AG04450 (cell line): ENCODE results near the gene TGFBR3. TPM values are rescaled to one million over a fixed set of nuclear protein-coding genes. Genes with fewer than 3 reads are reported as not detected.

Source experiments
- CTCF ChIA-PET: fragments of 300-600, 350-600 bp; formaldehyde crosslinking; extraction: SDS; loops from one replicate; lab custom pipeline; 2022; ENCODE audit warnings: antibody characterized with exemption, inconsistent platforms; lab: Charles Lee
- POLR2A ChIA-PET: fragments of 350-600 bp; formaldehyde crosslinking; extraction: SDS; loops from one replicate; lab custom pipeline; 2021; ENCODE audit warnings: antibody characterized with exemption, inconsistent platforms; lab: Yijun Ruan, JAX
- DNase-seq: peaks from one replicate; pipeline ENCODE4 v3.0.0-alpha.2; 2011; ENCODE audit warnings: low read depth, low spot score
- H3K27ac ChIP-seq: one replicate; pipeline ENCODE4 v1.5.1; 2012; ENCODE audit warnings: low read depth, low read length, control low read depth
- H3K27me3 ChIP-seq: one replicate; pipeline ENCODE4 v1.6.0; 2012; ENCODE audit warnings: low read length; ENCODE audit not compliant: control insufficient read depth, insufficient read depth
- H3K4me3 ChIP-seq: 2 replicates; pipeline ENCODE4 v1.5.1; 2011; ENCODE audit warnings: mild to moderate bottlenecking, low read depth, low read length, control low read depth
- H3K9me3 ChIP-seq: 2 replicates; pipeline ENCODE4 v1.5.1; 2012; ENCODE audit warnings: low read length; ENCODE audit not compliant: control insufficient read depth, insufficient read depth
- polyA plus RNA-seq: library from polyadenylated mRNA; depleted of rRNA; stranded (reverse); fragments of >200 nt; gene quantifications from 2 replicates; pipeline ENCODE4 v1.2.3, GENCODE V29; 2011
- TF ChIP-seq, protein P1 (sequence below): IDR thresholded peaks from 2 replicates; pipeline ENCODE4 v1.5.1; 2011; ENCODE audit warnings: low read depth, low read length, control low read depth, inconsistent platforms

The TGFBR3 gene
- polyA plus RNA-seq, 1 experiment, result 36.5 TPM

DNA sequence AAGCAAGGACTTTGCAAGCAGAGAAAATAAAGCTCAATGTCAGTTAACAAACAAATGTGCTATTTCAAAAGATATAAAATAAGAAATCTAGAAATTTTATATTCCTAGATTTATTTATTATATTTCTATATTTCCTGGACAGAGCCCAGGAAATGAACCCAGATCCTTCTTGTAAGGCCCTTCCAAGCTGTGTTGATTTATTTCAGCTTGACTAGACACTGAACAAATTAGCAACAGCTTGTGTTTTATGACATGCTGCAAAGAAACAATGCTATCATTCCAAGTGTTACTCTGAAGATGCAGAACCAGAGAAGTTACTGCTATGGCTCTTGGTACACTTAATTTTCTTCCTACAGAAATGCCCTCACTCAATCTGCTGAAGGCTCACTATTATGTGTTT is 6.2 kb downstream of the TGFBR3 start:
- Histone ChIP-seq H3K27ac (no peak overlapping the region), H3K27me3 (no peaks in the 10 kb centered on the region), H3K9me3 (no peaks in the 10 kb centered on the region), H3K4me3 (no peak overlapping the region)
- TF ChIP-seq, protein P1, sequence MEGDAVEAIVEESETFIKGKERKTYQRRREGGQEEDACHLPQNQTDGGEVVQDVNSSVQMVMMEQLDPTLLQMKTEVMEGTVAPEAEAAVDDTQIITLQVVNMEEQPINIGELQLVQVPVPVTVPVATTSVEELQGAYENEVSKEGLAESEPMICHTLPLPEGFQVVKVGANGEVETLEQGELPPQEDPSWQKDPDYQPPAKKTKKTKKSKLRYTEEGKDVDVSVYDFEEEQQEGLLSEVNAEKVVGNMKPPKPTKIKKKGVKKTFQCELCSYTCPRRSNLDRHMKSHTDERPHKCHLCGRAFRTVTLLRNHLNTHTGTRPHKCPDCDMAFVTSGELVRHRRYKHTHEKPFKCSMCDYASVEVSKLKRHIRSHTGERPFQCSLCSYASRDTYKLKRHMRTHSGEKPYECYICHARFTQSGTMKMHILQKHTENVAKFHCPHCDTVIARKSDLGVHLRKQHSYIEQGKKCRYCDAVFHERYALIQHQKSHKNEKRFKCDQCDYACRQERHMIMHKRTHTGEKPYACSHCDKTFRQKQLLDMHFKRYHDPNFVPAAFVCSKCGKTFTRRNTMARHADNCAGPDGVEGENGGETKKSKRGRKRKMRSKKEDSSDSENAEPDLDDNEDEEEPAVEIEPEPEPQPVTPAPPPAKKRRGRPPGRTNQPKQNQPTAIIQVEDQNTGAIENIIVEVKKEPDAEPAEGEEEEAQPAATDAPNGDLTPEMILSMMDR, result no peak
- CTCF ChIA-PET, result interaction anchor here (0.9 to 1.6 kb wide), 5 partner anchors 48 to 368 kb away, joined by 3 to 7 read pairs (median 4); no protein-coding TSS in a partner anchor
- POLR2A ChIA-PET, result no interaction called here
- no peak for DNase-seq

DNA sequence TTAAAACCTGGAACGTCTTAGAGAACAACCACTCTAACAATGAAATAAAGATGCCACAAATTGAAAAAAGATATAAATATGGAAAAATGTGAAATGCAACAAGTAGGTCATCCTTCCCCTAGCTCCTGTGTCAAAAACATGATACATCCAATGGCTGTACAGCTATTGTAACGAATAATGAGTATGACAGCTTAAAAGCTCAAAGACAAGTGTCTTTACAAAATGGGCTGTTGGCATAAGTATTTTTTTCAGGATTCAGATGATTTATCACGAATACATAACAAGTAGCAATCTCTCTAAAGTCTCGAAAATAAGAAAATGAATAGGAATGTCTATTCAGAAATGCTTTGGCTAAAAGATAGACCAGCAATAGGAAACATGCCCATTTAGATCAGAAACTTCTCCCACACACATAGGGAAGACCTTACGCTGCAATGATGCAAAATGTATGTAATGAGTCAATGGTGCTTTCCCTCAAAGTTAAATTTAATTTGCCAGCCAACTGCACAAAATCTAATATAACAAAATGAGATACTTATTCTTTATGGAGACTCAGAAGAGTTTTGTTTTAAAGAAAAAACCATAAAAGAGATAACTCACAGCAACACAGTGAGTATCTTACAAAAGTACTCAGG is 8.3 kb downstream of the TGFBR3 start:
- H3K27me3 ChIP-seq, result no peaks in the 10 kb centered on the region
- no peaks in the 10 kb centered on the region for H3K9me3 ChIP-seq
- no peak overlapping the region for H3K27ac ChIP-seq
- no peak overlapping the region for H3K4me3 ChIP-seq
- DNase-seq, result no peak
- ChIA-PET POLR2A (no interaction called here), CTCF (interaction anchor here (1.0 kb wide), 1 partner anchor 14 kb away, joined by 3 read pairs; no protein-coding TSS in a partner anchor)
- TF ChIP-seq, protein P1, result no peak

DNA sequence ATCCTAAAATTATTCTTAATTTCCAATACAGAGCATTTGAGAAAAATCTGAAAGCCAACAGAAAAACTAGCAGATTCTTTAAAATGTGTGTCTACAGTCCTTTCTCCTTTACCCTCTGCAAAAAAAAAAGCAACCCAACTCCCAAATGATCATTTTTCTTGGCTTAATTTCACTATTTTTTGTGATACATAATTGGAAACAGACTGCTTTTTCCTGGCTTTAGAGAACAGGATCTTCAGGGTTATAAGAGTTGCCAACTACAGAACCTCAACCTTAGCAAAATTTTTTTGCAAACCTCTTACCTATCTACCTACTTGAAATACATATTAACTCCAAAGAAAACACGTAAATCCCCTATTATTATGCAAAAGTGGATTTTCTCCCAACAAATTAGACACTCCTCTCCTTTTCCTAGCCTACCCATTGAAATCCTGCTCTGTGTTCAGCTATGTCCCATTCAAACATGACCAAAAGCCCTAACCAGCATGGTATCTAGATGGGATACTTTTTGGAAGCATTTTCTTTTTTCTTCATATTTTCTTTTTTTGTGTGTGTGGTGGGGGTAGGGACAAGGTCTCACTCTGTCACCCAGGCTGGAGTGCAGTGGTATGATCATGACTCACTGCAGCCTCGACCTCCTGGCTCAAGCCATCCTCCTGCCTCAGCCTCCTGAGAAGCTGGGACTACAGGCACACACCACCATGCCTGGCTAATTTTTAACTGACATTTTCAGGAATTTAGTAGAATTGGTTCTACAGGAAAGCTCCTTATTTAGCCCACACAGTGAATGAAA is 9.0 kb downstream of the TGFBR3 start:
- TF ChIP-seq, protein P1, result no peak
- no peaks in the 10 kb centered on the region for H3K27me3 ChIP-seq
- no peak for DNase-seq
- H3K27ac ChIP-seq, result no peak overlapping the region
- CTCF ChIA-PET, result interaction anchor here (1.0 to 1.1 kb wide), 2 partner anchors 14 to 30 kb away, joined by 3 read pairs; no protein-coding TSS in a partner anchor
- no peaks in the 10 kb centered on the region for H3K9me3 ChIP-seq
- H3K4me3 ChIP-seq, result no peak overlapping the region
- POLR2A ChIA-PET, result no interaction called here

DNA sequence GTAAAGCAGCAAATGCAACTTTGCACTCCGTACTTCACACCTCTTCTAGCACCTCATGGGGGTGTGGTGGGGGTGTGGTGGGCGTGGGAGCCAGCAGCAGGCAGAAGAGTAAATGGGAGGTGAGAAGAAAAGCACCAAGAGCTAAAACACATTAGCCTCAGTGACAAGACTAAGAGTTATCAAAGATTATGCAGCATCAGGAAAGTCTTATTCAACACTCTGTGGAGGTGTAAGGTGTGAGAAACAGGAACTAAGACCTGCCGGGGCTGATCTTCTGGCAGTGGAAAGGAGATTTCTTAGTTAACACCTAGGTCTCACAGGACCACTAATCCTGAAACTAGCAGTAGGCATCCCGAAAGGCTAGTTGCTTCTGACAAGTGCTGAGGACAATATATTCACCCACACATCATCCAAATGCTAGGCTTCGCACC is 9.9 kb downstream of the TGFBR3 start:
- POLR2A ChIA-PET, result no interaction called here
- H3K9me3 ChIP-seq, result no peaks in the 10 kb centered on the region
- CTCF ChIA-PET, result interaction anchor here (0.9 to 1.1 kb wide), 2 partner anchors 29 to 363 kb away, joined by 3 to 4 read pairs; no protein-coding TSS in a partner anchor
- TF ChIP-seq, protein P1, result no peak
- H3K27me3 ChIP-seq, result no peaks in the 10 kb centered on the region
- no peak for DNase-seq
- H3K4me3 ChIP-seq, result no peak overlapping the region
- H3K27ac ChIP-seq, result no peak overlapping the region
